Measurements from ENCODE around the gene FOXG1.

The FOXG1 gene

GRCh38 chr14:28762303-28762954, 4.2 kb upstream of the FOXG1 start:
- no peak for DNase-seq

- DNase-seq = no peak
Measured at GRCh38 chr14:28762955-28763326, 3.6 kb upstream of the FOXG1 start.

GRCh38 chr14:28763751-28764256, 2.8 kb upstream of the FOXG1 start:
- no peak for DNase-seq

- no peak for DNase-seq
Measured at GRCh38 chr14:28764257-28765160, 2.1 kb upstream of the FOXG1 start.

- DNase-seq = no peak
Measured at GRCh38 chr14:28765169-28765830, 1.3 kb upstream of the FOXG1 start.

GRCh38 chr14:28765831-28766468, 637 bp upstream of the FOXG1 start:
- DNase-seq = no peak

GRCh38 chr14:28767030-28767852, 654 bp downstream of the FOXG1 start:
- no peak for DNase-seq

GRCh38 chr14:28767853-28768741, 1.5 kb downstream of the FOXG1 start:
- no peak for DNase-seq

GRCh38 chr14:28769276-28769880, 2.8 kb downstream of the FOXG1 start:
- DNase-seq = no peak

- DNase-seq = no peak
Measured at GRCh38 chr14:28770061-28770460, 3.5 kb downstream of the FOXG1 start.

GRCh38 chr14:28770630-28771029, 4.0 kb downstream of the FOXG1 start:
- no peak for DNase-seq

- DNase-seq = no peak
Measured at GRCh38 chr14:28771168-28771567, 4.6 kb downstream of the FOXG1 start.

GRCh38 chr14:28772613-28773012, 6.0 kb downstream of the FOXG1 start:
- no peak for DNase-seq

GRCh38 chr14:28773176-28773575, 6.6 kb downstream of the FOXG1 start:
- no peak for DNase-seq

GRCh38 chr14:28773861-28774691, 7.5 kb downstream of the FOXG1 start:
- no peak for DNase-seq

- DNase-seq = no peak
Measured at GRCh38 chr14:28774764-28775735, 8.5 kb downstream of the FOXG1 start.

- DNase-seq = no peak
Measured at GRCh38 chr14:28776482-28777266, 10.1 kb downstream of the FOXG1 start.
